DMS53 treated with DMSO at 0.1 percent for 48 hours (cell line): Measurements from ENCODE around the gene ARHGAP26.
"Not testable (repeated sequence)": the region's sequence is repeated elsewhere in the genome, so short reads cannot be mapped to it uniquely, and the experiment has no call there.

Experiments used
- DNase-seq: peaks from one replicate; lab custom pipeline; 2025; ENCODE audit not compliant: unreplicated experiment; lab: John Stamatoyannopoulos, UW

Gene ARHGAP26

DNA sequence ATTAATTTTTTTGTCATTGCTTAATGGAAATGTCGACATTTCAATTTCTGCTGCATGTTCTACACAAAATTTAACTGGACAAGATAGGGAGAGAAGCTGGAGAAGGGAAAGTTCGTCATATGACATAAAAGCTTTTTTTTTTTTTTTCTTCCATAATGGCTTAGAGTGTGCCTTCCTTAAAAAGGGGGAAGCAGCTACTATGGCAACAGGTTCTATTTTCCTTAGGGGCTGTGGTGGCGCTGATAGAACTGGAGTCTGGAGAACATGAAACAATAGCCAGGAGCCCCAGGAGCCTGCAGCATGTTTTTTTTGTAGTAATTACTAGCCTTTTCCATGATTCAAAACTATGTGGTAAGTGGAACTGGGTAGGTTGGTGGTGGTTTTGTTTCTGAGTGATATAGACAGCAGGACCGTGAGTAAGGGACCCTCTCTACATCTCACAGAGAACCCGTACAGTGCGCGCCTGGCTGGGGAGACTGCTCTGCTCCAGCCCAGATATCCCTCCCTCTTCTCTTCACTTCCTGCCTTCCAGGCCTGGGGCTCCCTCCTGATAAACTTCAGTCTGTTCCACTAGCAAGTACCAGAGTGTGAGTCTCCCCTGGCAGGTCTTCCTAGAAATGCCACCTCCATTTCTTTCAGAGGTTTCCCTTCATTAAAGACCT lies 331.7 kb downstream of the ARHGAP26 start:
- no peak for DNase-seq

GRCh38 chr5:143102411-143102810 lies 332.2 kb downstream of the ARHGAP26 start:
- no peak for DNase-seq

DNA sequence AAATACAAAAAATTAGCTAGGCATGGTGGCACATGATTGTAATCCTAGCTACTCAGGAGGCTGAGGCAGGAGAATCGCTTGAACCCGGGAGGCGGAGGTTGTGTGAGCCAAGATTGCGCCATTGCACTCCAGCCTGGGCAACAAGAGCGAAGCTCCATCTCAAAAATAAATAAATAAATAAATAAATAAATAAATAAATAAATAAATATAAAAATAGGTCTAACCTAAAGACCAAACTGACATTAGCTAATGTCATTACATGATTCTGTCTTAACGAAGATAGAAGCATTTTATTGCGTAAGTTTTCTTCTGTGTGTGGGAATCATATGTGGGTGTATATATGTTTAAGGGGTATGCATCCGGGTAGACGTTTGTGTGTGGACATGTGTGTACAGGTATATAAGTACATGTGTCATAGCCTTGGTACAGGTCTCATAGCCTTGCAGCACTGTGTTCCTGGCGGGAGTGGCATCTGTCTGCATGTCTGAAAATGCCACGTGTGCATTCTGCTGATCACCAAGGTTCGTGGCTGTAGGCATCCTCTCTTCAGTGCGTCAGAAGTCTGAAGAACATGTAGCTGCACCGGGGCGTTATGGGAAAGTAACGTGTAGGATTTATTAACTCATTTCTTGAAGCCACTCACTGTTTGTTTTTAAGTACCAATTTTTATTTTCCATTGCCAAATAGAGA lies 335.2 kb downstream of the ARHGAP26 start:
- no peak for DNase-seq

DNA sequence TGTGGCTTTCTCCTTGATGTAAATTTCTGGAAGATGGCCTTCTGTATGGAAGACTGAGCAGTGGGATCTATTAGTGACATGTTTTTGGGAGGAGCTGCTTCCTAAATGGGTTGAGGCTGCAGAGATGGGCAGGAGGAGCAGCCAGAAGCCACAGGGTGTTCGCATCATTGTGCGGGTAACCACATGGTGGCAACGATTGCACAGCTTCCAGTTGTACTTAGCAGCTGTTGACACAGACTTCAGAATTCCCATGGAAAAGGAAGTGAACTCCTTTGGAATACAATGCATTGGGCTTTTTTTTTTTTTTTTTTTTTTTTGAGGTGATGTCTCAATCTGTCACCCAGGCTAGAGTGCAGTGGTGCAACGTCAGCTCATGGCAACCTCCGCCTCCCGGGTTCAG lies 336.0 kb downstream of the ARHGAP26 start:
- DNase-seq = peak; percentile 46

DNA sequence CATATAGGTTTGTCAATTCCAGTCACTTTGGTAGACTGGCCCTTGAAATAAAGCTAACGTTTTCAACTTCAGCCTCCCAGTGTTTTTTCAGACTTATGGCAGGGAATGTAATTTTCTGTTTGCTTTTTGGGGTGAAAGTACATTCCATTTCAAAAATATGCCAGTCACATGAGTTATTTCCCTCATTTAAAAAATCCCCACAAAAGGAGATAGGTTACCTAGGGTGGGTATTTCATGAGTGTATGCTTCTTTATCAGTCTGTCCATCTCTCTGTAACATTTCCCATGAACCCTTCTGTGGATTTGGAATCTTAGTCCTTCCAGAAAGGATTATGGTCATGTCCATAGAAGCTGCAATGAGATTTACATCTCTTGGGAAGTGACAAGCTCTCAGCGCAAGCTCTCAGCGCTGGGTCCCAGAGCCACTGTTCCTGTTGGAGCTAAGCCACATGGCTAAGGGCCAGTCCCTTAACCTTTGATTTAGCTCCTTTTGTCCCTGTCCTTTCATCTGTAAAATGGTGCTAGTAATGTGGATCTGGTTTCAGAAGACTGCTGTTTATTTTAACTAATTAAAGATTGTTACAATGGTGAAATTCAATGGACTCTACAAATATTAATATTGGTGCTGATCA lies 338.4 kb downstream of the ARHGAP26 start:
- peak; percentile 6 for DNase-seq

GRCh38 chr5:143110591-143110990 lies 340.4 kb downstream of the ARHGAP26 start:
- DNase-seq = no peak

DNA sequence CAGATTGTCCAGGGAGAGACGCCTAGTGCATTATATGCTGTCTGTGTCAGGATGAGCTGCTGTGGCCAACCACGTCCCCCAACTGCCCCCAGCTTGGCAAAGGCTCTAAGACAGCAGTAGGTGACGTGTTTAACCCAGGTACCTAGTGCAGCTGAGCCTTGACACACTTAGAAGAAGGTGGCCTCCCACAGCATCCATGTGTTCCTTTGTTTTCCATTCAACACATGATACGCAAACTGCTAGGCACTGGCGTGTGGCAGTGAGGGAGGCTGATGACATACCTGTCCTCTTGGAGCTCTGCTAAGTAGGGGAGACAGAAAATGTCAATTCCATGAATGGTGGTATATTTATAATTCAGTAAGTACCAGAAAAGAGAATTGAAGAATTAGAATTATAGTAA lies 341.6 kb downstream of the ARHGAP26 start:
- no peak for DNase-seq

GRCh38 chr5:143113461-143113860 lies 343.3 kb downstream of the ARHGAP26 start:
- DNase-seq = no peak

DNA sequence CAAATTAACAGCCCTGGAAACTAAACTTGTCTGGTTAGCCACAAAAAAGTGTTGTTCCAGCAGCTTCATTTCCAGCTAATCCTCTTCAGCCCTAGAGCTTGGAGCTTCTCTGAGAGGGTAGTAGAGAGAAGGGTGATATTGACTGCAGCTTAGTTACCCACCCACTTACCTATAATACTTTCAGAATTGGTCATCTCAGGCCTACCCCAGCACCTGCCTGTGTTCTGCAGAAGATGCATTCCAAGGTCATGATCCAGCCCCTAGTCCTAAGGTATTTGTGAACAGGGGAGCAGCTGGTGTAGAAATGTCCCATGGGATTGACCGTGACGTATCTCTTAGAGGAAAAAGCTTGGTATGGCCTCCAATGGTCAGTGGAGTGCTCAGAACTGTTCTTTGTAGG lies 344.3 kb downstream of the ARHGAP26 start:
- DNase-seq = no peak

DNA sequence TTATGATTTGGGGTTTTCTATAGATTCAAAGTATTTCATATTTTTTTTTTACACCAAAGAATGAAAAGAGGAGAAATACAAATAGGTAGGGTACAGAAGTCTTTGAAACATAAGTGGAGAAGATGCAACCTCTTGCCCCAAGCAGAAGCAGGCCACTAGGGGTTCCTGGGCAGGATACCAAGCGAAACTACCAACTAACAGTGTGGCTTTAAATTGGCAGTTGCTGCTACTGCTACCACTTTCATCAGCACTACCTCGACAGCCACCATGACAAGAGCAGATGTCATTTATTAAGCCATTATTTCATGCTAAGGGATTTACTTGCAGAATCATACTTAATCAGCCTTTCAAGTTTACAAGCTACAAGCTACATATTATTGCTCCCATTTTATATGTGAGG lies 345.2 kb downstream of the ARHGAP26 start:
- no peak for DNase-seq

- no peak for DNase-seq
These were observed 346.6 kb downstream of the ARHGAP26 start for GRCh38 chr5:143116814-143117213.

DNA sequence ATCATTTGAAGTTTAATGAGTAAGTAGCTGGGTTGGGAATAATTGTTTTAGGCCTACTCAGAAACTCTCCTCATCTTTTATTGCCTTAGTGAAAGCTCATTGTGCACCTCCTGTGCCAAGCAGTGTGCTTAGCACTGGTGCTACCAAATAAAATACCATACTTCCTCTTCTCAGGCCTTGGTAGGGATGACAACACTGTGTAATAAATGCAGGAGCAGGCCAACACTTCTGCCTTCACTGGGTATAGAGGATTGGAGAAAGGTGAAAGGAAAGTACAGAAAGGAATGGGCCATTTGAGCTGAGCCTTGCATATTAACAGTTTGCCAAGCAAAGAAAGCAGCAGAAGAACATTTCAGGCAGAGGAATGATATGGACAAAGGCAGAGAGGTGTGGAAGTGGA lies 347.6 kb downstream of the ARHGAP26 start:
- no peak for DNase-seq

DNA sequence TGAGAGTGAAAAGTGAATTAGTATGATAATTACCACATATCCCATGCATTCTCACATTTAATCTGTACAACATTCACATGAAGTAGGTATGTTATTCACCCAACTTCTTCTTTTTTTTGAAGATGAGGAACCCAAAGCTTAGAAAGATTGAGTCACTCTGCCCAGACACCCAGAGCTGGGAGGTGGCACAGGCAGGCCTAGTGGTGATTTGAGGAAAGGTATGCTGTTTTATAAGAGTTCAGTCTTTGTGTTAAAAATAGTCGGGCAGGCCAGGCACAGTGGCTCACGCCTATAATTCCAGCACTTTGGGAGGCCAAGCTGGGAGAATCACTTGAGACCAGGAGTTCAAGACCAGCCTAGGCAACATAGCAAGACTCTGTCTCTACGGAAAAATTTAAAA lies 348.0 kb downstream of the ARHGAP26 start:
- DNase-seq = no peak

- not testable (repeated sequence) for DNase-seq
These were observed 348.6 kb downstream of the ARHGAP26 start for GRCh38 chr5:143118818-143119217.

GRCh38 chr5:143119291-143119769 lies 349.2 kb downstream of the ARHGAP26 start:
- DNase-seq = no peak

- no peak for DNase-seq
These were observed 349.7 kb downstream of the ARHGAP26 start for GRCh38 chr5:143119881-143120341.

GRCh38 chr5:143120460-143121134 lies 350.4 kb downstream of the ARHGAP26 start:
- DNase-seq = no peak

DNA sequence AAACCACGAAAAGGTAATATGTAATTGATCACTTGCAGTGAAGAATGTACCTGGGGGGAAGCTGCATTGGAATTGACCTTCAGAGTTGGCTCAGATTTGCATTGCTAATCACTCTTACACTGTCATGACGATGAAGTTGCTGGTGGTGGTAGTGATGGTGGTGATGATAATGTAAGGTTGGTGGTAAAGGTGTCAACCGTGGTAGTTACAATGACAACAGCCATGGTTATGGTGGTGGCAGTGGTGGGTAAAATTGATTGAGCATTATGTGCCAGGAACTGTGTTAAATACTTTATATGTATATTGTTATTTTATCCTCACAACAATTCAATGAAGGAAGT lies 350.9 kb downstream of the ARHGAP26 start:
- DNase-seq = no peak

- no peak for DNase-seq
These were observed 354.4 kb downstream of the ARHGAP26 start for GRCh38 chr5:143124593-143124992.

DNA sequence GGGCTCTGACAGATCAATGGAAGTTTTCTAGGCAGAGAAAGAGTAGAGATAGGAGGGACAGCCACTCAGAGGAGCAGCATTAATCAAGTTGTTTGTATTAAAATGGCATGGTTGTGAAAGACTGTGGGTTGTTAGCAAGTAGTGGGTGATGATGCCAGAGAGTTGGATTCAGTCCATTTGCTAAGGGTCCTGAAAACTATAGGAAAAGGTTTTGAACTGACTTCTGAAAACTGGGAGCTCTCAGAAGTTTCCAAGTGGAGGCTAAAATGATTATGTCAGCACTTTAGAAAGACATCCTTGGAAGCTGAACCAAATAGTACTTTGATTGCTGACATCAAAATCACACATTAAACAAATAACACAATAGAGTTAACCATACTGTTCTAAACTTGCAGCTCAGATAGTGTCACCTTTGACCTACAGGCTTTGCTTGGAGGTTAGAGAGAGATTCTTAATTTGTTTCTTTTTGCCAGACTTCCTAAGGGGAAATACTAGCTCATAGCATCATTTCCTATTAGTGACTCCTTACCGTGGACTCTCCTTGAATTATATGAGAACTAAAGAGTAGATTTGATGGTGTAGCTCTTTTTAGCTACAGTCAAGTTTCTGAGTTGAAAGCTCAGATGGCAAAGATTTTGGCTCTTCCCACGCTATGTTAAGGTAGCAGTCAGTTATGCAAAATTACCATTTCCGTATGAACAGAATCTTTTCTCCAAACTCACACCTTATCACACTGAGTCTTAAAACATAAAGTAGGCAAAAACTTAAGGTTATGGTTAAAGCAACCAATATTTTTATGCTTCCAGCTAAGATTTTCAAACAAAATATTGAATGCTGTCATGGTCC lies 356.2 kb downstream of the ARHGAP26 start:
- no peak for DNase-seq
